Thymus (tissue), 11 donors: ENCODE measurements around the gene PITPNC1. TPM values are rescaled to one million over a fixed set of nuclear protein-coding genes. Genes with fewer than 3 reads are reported as not detected.
"Not testable (repeated sequence)": the region's sequence is repeated elsewhere in the genome, so short reads cannot be mapped to it uniquely, and the experiment has no call there.

Experiments used
- DNase-seq, 9 donors: peaks; one replicate each; pipeline ENCODE4 v3.0.0-alpha.2; 2013; ENCODE audit warnings: low spot score in 9 of 9, low read depth in 6 of 9, missing footprints in 1 of 9
- H3K27ac ChIP-seq, 2 donors: one replicate each; pipeline ENCODE4 v1.5.1; 2013; ENCODE audit warnings: control low read depth in 1 of 2, low read depth in 1 of 2, low read length in 1 of 2, mild to moderate bottlenecking in 1 of 2, moderate library complexity in 1 of 2
- H3K27me3 ChIP-seq, 2 donors: one replicate each; pipeline ENCODE4 v1.5.1; 2013; ENCODE audit warnings: low read length in 1 of 2; ENCODE audit not compliant: control insufficient read depth in 2 of 2, insufficient read depth in 1 of 2
- H3K36me3 ChIP-seq, 2 donors: one replicate each; pipeline ENCODE4 v1.5.1; 2013; ENCODE audit warnings: low read length in 1 of 2, mild to moderate bottlenecking in 1 of 2, moderate library complexity in 1 of 2; ENCODE audit not compliant: control insufficient read depth in 2 of 2, insufficient read depth in 2 of 2
- H3K4me1 ChIP-seq, 2 donors: one replicate each; pipeline ENCODE4 v1.5.1; 2013; ENCODE audit warnings: low read length in 2 of 2; ENCODE audit not compliant: control insufficient read depth in 2 of 2, insufficient read depth in 2 of 2
- H3K4me3 ChIP-seq, 2 donors: one replicate each; pipeline ENCODE4 v1.5.1; 2013; ENCODE audit warnings: low read length in 2 of 2, control low read depth in 1 of 2, mild to moderate bottlenecking in 1 of 2
- H3K9me3 ChIP-seq, 2 donors: one replicate each; pipeline ENCODE4 v1.5.1; 2013; ENCODE audit warnings: low read length in 1 of 2, mild to moderate bottlenecking in 1 of 2; ENCODE audit not compliant: control insufficient read depth in 2 of 2, insufficient read depth in 1 of 2
- WGBS: extraction: QIAGEN DNeasy Blood & Tissue Kit; methylation state at CpG from one replicate; pipeline ENCODE4 v1.1.7; 2013; 5-methylcytosine and 5-hydroxymethylcytosine counted together
- polyA plus RNA-seq: library from polyadenylated mRNA; stranded (reverse); fragments of 200-250 nt; gene quantifications from one replicate; pipeline ENCODE4 v1.2.3, GENCODE V29; 2013
- total RNA-seq: library from RNA; stranded (reverse); fragments of 120-200 nt; gene quantifications from one replicate; pipeline ENCODE4 v1.2.4, GENCODE V29; 2013
- donor health status: healthy.

PITPNC1 gene
- total and polyA plus RNA-seq, 2 donors: 26.0 to 27.0 TPM

GRCh38 chr17:67466251-67466796 lies 89.2 kb downstream of the PITPNC1 start:
- 17% methylated on average over 4 of the region's 4 CpGs for WGBS
- H3K9me3 ChIP-seq: no peaks in the 10 kb centered on the region
- DNase-seq: peak in 2 of 9 donors; percentile 33 to 60
- H3K4me1 ChIP-seq: peaks cover 33 to 59% of the 10 kb centered on the region in 2 donors
- H3K4me3 ChIP-seq: no peak overlapping the region
- H3K27ac ChIP-seq: peak overlapping the region; percentile 65 to 67
- H3K27me3 ChIP-seq: no peaks in the 10 kb centered on the region
- H3K36me3 ChIP-seq: no peaks in the 10 kb centered on the region

GRCh38 chr17:67467500-67468455 lies 90.7 kb downstream of the PITPNC1 start:
- whole genome bisulfite sequencing: 44% methylated on average over 8 of the region's 8 CpGs
- Histone ChIP-seq H3K36me3 (no peaks in the 10 kb centered on the region), H3K4me1 (peaks cover 29 to 52% of the 10 kb centered on the region in 2 donors), H3K27ac (peak overlapping the region; percentile 71 to 90), H3K27me3 (no peaks in the 10 kb centered on the region), H3K4me3 (no peak overlapping the region), H3K9me3 (no peaks in the 10 kb centered on the region)
- peak in 2 of 9 donors; percentile 54 to 80 for DNase-seq

- no peaks in the 10 kb centered on the region for H3K36me3 ChIP-seq
- 76% methylated on average over 13 of the region's 13 CpGs for WGBS
- peaks cover 33 to 58% of the 10 kb centered on the region in 2 donors for H3K4me1 ChIP-seq
- peak overlapping the region; percentile 75 to 85 for H3K27ac ChIP-seq
- DNase-seq: peak in 2 of 9 donors; percentile 54 to 71
- no peaks in the 10 kb centered on the region for H3K27me3 ChIP-seq
- H3K4me3 ChIP-seq: no peak overlapping the region
- H3K9me3 ChIP-seq: no peaks in the 10 kb centered on the region
Observed at GRCh38 chr17:67469208-67469980, 92.3 kb downstream of the PITPNC1 start.

GRCh38 chr17:67470163-67470562 lies 93.1 kb downstream of the PITPNC1 start:
- H3K4me1 ChIP-seq: peaks cover 33 to 63% of the 10 kb centered on the region in 2 donors
- H3K27me3 ChIP-seq: no peaks in the 10 kb centered on the region
- peak overlapping the region; percentile 4 to 52 for H3K27ac ChIP-seq
- no peak overlapping the region for H3K4me3 ChIP-seq
- H3K9me3 ChIP-seq: no peaks in the 10 kb centered on the region
- no peak for DNase-seq
- 98% methylated on average over 1 of the region's 1 CpG for WGBS
- no peaks in the 10 kb centered on the region for H3K36me3 ChIP-seq

- no peak overlapping the region for H3K27ac ChIP-seq
- no peak overlapping the region for H3K4me3 ChIP-seq
- H3K27me3 ChIP-seq: no peaks in the 10 kb centered on the region
- H3K36me3 ChIP-seq: no peaks in the 10 kb centered on the region
- peaks cover 37 to 60% of the 10 kb centered on the region in 2 donors for H3K4me1 ChIP-seq
- WGBS: 100% methylated on average over 1 of the region's 1 CpG
- no peaks in the 10 kb centered on the region for H3K9me3 ChIP-seq
- DNase-seq: no peak
Observed at GRCh38 chr17:67471118-67471517, 94.0 kb downstream of the PITPNC1 start.

GRCh38 chr17:67472606-67473005 lies 95.5 kb downstream of the PITPNC1 start:
- H3K4me1 ChIP-seq: peaks cover 26 to 46% of the 10 kb centered on the region in 2 donors
- not testable (repeated sequence) for H3K36me3 ChIP-seq, H3K4me3 ChIP-seq, DNase-seq, H3K9me3 ChIP-seq, H3K27me3 ChIP-seq, H3K27ac ChIP-seq
- WGBS: 91% methylated on average over 4 of the region's 4 CpGs

GRCh38 chr17:67474081-67474661 lies 97.1 kb downstream of the PITPNC1 start:
- Histone ChIP-seq H3K36me3 (no peaks in the 10 kb centered on the region), H3K9me3 (no peaks in the 10 kb centered on the region), H3K27me3 (no peaks in the 10 kb centered on the region), H3K4me1 (peaks cover 19 to 36% of the 10 kb centered on the region in 2 donors), H3K4me3 (no peak overlapping the region), H3K27ac (peak overlapping the region; percentile 31 to 90)
- 92% methylated on average over 12 of the region's 12 CpGs for WGBS
- DNase-seq: no peak

- Histone ChIP-seq H3K27me3 (no peaks in the 10 kb centered on the region), H3K27ac (peak overlapping the region; percentile 82 to 90), H3K4me3 (peak overlapping the region in 1 of 2 donors; percentile 22), H3K9me3 (no peaks in the 10 kb centered on the region), H3K36me3 (no peaks in the 10 kb centered on the region), H3K4me1 (peaks cover 14 to 26% of the 10 kb centered on the region in 2 donors)
- 20% methylated on average over 23 of the region's 23 CpGs for WGBS
- peak; percentile 78 to 95 (median 87) for DNase-seq
Observed at GRCh38 chr17:67475161-67475937, 98.3 kb downstream of the PITPNC1 start.
